Measurements from ENCODE around the gene TMEM161B. TPM values are rescaled to one million over a fixed set of nuclear protein-coding genes. Genes with fewer than 3 reads are reported as not detected.
"Not testable (repeated sequence)": the region's sequence is repeated elsewhere in the genome, so short reads cannot be mapped to it uniquely, and the experiment has no call there.

Gene TMEM161B
- total and polyA plus RNA-seq, 9 donors, result 9.8 to 22.9 (median 16.1) TPM

DNA sequence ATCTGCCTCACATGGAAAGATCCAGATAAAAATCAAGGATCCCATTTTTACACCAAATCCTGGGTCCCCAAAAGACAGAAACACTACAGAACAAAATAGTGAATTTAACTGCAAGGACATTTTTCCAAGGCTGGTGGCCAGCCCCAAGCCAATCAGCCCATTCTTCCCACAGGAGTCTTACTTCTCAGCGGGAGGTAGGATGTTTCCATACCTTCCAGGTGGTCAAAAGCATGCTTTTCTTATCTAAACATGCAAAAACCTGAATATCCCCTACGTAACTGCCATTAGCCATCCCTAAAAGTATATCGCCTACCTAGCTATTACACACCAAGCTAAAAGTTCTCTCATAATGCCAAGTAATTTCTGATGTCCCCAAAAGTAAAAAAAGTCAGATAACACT is 20.6 kb downstream of the TMEM161B start:
- intact Hi-C loops (cut with DNase I), result no loop called here
- DNase-seq, result no peak
- TF ChIP-seq, protein P1, sequence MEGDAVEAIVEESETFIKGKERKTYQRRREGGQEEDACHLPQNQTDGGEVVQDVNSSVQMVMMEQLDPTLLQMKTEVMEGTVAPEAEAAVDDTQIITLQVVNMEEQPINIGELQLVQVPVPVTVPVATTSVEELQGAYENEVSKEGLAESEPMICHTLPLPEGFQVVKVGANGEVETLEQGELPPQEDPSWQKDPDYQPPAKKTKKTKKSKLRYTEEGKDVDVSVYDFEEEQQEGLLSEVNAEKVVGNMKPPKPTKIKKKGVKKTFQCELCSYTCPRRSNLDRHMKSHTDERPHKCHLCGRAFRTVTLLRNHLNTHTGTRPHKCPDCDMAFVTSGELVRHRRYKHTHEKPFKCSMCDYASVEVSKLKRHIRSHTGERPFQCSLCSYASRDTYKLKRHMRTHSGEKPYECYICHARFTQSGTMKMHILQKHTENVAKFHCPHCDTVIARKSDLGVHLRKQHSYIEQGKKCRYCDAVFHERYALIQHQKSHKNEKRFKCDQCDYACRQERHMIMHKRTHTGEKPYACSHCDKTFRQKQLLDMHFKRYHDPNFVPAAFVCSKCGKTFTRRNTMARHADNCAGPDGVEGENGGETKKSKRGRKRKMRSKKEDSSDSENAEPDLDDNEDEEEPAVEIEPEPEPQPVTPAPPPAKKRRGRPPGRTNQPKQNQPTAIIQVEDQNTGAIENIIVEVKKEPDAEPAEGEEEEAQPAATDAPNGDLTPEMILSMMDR (IDR thresholded peaks at IDR 0.05), result no peak
- no peak for TF ChIP-seq POLR2A (IDR thresholded peaks at IDR 0.05)
- TF ChIP-seq EP300 (IDR thresholded peaks at IDR 0.05), result no peak

DNA sequence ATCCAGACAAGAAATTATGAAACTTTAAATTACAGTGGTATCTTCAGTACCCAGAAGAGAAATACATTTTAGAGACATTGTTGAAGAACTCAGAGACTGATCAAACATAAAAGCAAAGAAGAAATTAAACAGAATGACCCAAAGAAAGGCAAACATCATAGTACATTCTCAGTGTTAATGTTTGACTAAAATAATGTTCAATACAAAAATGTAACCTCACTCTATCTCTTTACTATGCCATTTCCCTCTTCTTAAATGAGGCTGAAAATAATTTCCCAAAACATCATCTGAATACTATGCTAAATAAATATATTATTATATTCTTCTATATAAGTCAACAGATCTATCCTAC is 22.8 kb downstream of the TMEM161B start:
- no peak overlapping the region for H3K4me3 ChIP-seq
- H3K36me3 ChIP-seq, result no peaks in the 10 kb centered on the region
- H3K9me3 ChIP-seq, result no peaks in the 10 kb centered on the region
- H3K27ac ChIP-seq, result no peak overlapping the region
- TF ChIP-seq EP300 (IDR thresholded peaks at IDR 0.05) (no peak), POLR2A (IDR thresholded peaks at IDR 0.05) (no peak)
- TF ChIP-seq, protein P1 (IDR thresholded peaks at IDR 0.05), result no peak
- H3K4me1 ChIP-seq (ENCODE audit: insufficient read depth), result no peaks in the 10 kb centered on the region
- intact Hi-C loops (cut with DNase I), result no loop called here
- no peaks in the 10 kb centered on the region for H3K27me3 ChIP-seq
- no peak for DNase-seq

More for the DNA sequence above, 20.6 kb downstream of the TMEM161B start:
- Histone ChIP-seq H3K27ac (no peak overlapping the region), H3K4me1 (ENCODE audit: insufficient read depth) (no peaks in the 10 kb centered on the region), H3K9me3 (no peaks in the 10 kb centered on the region), H3K27me3 (no peaks in the 10 kb centered on the region), H3K4me3 (no peak overlapping the region), H3K36me3 (no peaks in the 10 kb centered on the region)
- WGBS, 3 donors, result 88 to 99% (median 91%) methylated on average over 3 of the region's 3 CpGs

DNA sequence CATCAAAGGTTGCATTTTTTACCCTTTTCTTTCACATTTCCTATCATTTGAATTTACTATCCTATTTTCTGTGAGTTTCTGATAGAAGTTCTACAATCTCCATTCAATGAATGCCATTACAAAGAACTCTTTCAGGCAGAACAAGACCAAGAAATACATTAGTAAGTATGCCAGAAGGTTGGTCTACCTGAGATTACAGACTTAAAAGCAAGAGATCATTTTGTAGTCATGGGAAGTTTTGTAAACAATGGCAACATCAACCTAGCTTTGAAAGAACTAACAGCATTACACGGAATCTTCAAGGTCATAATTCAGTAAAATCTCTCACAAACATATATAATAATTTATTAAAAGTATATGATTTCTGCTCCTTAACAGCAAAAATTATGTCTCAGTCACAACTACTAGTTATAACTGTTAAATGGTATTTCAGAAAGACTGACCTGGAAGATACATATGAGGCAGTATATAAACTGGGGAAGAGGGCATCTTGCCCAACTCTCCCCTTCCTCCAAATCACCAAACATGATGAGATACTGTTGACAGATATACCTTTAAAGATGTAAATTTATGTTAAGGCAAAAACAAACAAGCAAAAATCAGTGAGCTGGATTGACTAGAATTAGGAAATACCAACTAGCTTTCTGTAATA is 23.3 kb downstream of the TMEM161B start:
- no peak overlapping the region for H3K4me3 ChIP-seq
- intact Hi-C loops (cut with DNase I), result no loop called here
- H3K36me3 ChIP-seq, result no peaks in the 10 kb centered on the region
- no peaks in the 10 kb centered on the region for H3K9me3 ChIP-seq
- no peak for DNase-seq
- no peaks in the 10 kb centered on the region for H3K27me3 ChIP-seq
- WGBS, 3 donors, result 86 to 95% (median 88%) methylated on average over 1 of the region's 1 CpG
- TF ChIP-seq EP300 (IDR thresholded peaks at IDR 0.05) (no peak), POLR2A (IDR thresholded peaks at IDR 0.05) (no peak)
- TF ChIP-seq, protein P1 (IDR thresholded peaks at IDR 0.05), result no peak
- no peak overlapping the region for H3K27ac ChIP-seq
- no peaks in the 10 kb centered on the region for H3K4me1 ChIP-seq (ENCODE audit: insufficient read depth)

GRCh38 chr5:88244686-88245085 is 24.0 kb downstream of the TMEM161B start:
- H3K4me1 ChIP-seq (ENCODE audit: insufficient read depth), result no peaks in the 10 kb centered on the region
- TF ChIP-seq, protein P1 (IDR thresholded peaks at IDR 0.05), result no peak
- no peak for TF ChIP-seq EP300 (IDR thresholded peaks at IDR 0.05)
- no peak for TF ChIP-seq POLR2A (IDR thresholded peaks at IDR 0.05)
- no peak overlapping the region for H3K27ac ChIP-seq
- no peaks in the 10 kb centered on the region for H3K36me3 ChIP-seq
- no peaks in the 10 kb centered on the region for H3K9me3 ChIP-seq
- H3K27me3 ChIP-seq, result no peaks in the 10 kb centered on the region
- WGBS, 3 donors, result 79 to 89% (median 87%) methylated on average over 2 of the region's 2 CpGs
- no peak overlapping the region for H3K4me3 ChIP-seq
- intact Hi-C loops (cut with DNase I), result no loop called here
- DNase-seq, result no peak

DNA sequence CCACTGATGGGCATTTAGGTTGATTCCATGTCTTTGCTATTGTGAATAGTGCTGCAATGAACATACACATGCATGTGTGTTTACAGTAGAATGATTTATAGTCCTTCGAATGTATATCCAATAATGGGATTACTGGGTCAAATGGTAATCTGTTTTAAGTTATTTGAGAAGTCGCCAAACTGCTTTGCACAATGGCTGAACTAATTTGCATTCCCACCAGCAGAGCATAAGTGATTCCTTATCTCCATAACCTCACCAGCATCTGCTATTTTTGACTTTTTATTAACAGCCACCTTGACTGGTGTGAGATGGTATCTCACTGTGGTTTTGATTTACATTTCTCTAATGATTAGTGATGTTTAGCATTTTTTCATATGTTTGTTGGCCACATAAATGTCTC is 25.2 kb downstream of the TMEM161B start:
- not testable (repeated sequence) for H3K27ac ChIP-seq
- 94 to 99% (median 97%) methylated on average over 2 of the region's 2 CpGs for WGBS, 3 donors

More for the DNA sequence above, 25.2 kb downstream of the TMEM161B start:
- H3K4me1 ChIP-seq (ENCODE audit: insufficient read depth); H3K4me3 ChIP-seq; DNase-seq; intact Hi-C loops (cut with DNase I); H3K9me3 ChIP-seq; H3K27me3 ChIP-seq; H3K36me3 ChIP-seq: not testable (repeated sequence)
